Thyroid gland (tissue), 4 donors: Measurements from ENCODE around the gene USP15.

Experiments used
- POLR2A ChIP-seq, 2 donors: fragments of 450-650 bp; IDR thresholded peaks; one replicate each; pipeline ENCODE4 v1.6.1; 2017; ENCODE audit warnings: antibody characterized with exemption in 2 of 2, mild to moderate bottlenecking in 2 of 2, moderate library complexity in 1 of 2
- TF ChIP-seq, protein P1 (sequence below), 6 experiments: fragments of 200-600 bp in 3 of 6; fragments of 450-650 bp in 3 of 6; sonication (generic) in 3 of 6; IDR thresholded peaks; one replicate each; pipeline ENCODE4 v1.5.1; 2016 to 2019; ENCODE audit warnings: antibody characterized with exemption in 6 of 6, mild to moderate bottlenecking in 2 of 6, inconsistent platforms in 1 of 6, moderate library complexity in 1 of 6

DNA sequence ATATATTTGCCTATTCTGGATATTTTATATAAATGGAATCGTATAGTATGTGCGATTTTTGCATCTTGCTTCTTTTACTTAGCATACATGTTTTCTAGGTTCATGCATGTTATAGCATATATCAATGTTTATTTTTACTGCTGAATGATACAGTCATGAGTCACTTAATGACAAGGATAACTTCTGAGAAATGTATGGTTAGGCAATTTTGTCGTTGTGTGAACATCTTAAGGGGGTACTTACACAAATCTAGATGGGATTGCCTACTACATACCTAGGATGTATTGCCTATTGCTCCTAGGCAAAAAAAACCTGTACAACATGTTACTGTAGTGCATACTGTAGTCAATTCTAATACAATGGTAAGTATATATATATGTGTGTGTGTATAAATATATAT lies 8.8 kb downstream of the USP15 start:
- TF ChIP-seq, protein P1, sequence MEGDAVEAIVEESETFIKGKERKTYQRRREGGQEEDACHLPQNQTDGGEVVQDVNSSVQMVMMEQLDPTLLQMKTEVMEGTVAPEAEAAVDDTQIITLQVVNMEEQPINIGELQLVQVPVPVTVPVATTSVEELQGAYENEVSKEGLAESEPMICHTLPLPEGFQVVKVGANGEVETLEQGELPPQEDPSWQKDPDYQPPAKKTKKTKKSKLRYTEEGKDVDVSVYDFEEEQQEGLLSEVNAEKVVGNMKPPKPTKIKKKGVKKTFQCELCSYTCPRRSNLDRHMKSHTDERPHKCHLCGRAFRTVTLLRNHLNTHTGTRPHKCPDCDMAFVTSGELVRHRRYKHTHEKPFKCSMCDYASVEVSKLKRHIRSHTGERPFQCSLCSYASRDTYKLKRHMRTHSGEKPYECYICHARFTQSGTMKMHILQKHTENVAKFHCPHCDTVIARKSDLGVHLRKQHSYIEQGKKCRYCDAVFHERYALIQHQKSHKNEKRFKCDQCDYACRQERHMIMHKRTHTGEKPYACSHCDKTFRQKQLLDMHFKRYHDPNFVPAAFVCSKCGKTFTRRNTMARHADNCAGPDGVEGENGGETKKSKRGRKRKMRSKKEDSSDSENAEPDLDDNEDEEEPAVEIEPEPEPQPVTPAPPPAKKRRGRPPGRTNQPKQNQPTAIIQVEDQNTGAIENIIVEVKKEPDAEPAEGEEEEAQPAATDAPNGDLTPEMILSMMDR (IDR thresholded peaks at IDR 0.05): no peak
- TF ChIP-seq POLR2A (IDR thresholded peaks at IDR 0.05): no peak
